Neural cell (in vitro differentiated cells): ENCODE data around the gene SNX33. TPM values are rescaled to one million over a fixed set of nuclear protein-coding genes. Genes with fewer than 3 reads are reported as not detected.

ENCODE experiments used
- H2AFZ ChIP-seq: fragments of 200-600, 300-800 bp; sonication (generic), shearing (Covaris generic); 2 replicates; pipeline ENCODE4 v1.6.0; 2014; ENCODE audit warnings: low read depth, mild to moderate bottlenecking, antibody characterized with exemption, low read length, moderate library complexity
- H3F3A ChIP-seq: fragments of 200-600 bp; shearing (Covaris generic); 2 replicates; pipeline ENCODE4 v1.6.1; 2016; ENCODE audit warnings: mild to moderate bottlenecking, moderate library complexity, mixed read lengths, antibody characterized with exemption, low read length; ENCODE audit not compliant: insufficient read depth, poor library complexity, severe bottlenecking
- H3K27ac ChIP-seq: fragments of 200-600, 300-800 bp; sonication (generic), shearing (Covaris generic); 2 replicates; pipeline ENCODE4 v1.5.1; 2014; ENCODE audit warnings: mild to moderate bottlenecking, low read length, moderate library complexity
- H3K27me3 ChIP-seq: fragments of 300-800, 200-600 bp; sonication (generic), shearing (Covaris generic); 2 replicates; pipeline ENCODE4 v1.6.0; 2014; ENCODE audit warnings: mild to moderate bottlenecking, low read depth, low read length, moderate library complexity; ENCODE audit not compliant: insufficient read depth
- H3K36me3 ChIP-seq: fragments of 300-800, 200-600 bp; sonication (generic), shearing (Covaris generic); 2 replicates; pipeline ENCODE4 v1.5.1; 2014; ENCODE audit warnings: mild to moderate bottlenecking, antibody characterized with exemption, low read length, moderate library complexity; ENCODE audit not compliant: insufficient read depth
- H3K4me2 ChIP-seq: fragments of 300-800, 200-600 bp; sonication (generic), shearing (Covaris generic); 2 replicates; pipeline ENCODE4 v1.6.0; 2014; ENCODE audit warnings: mild to moderate bottlenecking, low read length
- H3K4me3 ChIP-seq: fragments of 300-800, 200-600 bp; sonication (generic), shearing (Covaris generic); 2 replicates; pipeline ENCODE4 v1.5.1; 2014; ENCODE audit warnings: mild to moderate bottlenecking, low read length, moderate library complexity
- H3K79me2 ChIP-seq: fragments of 200-600 bp; shearing (Covaris generic); replicated peaks from 2 replicates; pipeline ENCODE4 v1.6.0; 2014; ENCODE audit warnings: mild to moderate bottlenecking, low read length, moderate library complexity; ENCODE audit not compliant: insufficient read depth
- H3K9ac ChIP-seq: fragments of 300-800, 200-600 bp; sonication (generic), shearing (Covaris generic); 2 replicates; pipeline ENCODE4 v1.6.1; 2016; ENCODE audit warnings: mild to moderate bottlenecking, low read length, mixed read lengths
- H3K9me2 ChIP-seq: fragments of 200-600 bp; shearing (Covaris generic); 2 replicates; pipeline ENCODE4 v1.6.1; 2016; ENCODE audit warnings: mild to moderate bottlenecking, low read length, mixed read lengths; ENCODE audit not compliant: insufficient read depth
- H3K9me3 ChIP-seq: fragments of 200-600, 300-800 bp; sonication (generic), shearing (Covaris generic); 2 replicates; pipeline ENCODE4 v1.6.1; 2016; ENCODE audit warnings: mild to moderate bottlenecking, mixed run types, low read length, moderate library complexity, mixed read lengths
- H4K20me1 ChIP-seq: fragments of 200-600 bp; shearing (Covaris generic); 2 replicates; pipeline ENCODE4 v1.6.1; 2016; ENCODE audit warnings: mild to moderate bottlenecking, mixed run types; ENCODE audit not compliant: insufficient read depth
- CTCF ChIP-seq: fragments of 450-650 bp; IDR thresholded peaks from 2 replicates; pipeline ENCODE4 v1.5.1; 2014; ENCODE audit warnings: antibody characterized with exemption, mild to moderate bottlenecking, moderate library complexity; ENCODE audit not compliant: poor library complexity, severe bottlenecking
- EP300 ChIP-seq: fragments of 450-650 bp; conservative IDR thresholded peaks from 2 replicates; pipeline ENCODE4 v1.6.1; 2014; ENCODE audit warnings: antibody characterized with exemption, mild to moderate bottlenecking, moderate library complexity; ENCODE audit not compliant: poor library complexity, severe bottlenecking
- EZH2 ChIP-seq: fragments of 200-600, 300-800 bp; shearing (Covaris generic), sonication (generic); IDR thresholded peaks from 2 replicates; pipeline ENCODE4 v1.6.1; 2014; ENCODE audit warnings: antibody characterized with exemption, low read length, borderline replicate concordance, mild to moderate bottlenecking; ENCODE audit not compliant: insufficient read depth, poor library complexity, severe bottlenecking
- MXI1 ChIP-seq: fragments of 450-650 bp; conservative IDR thresholded peaks from 2 replicates; pipeline ENCODE4 v1.6.1; 2014; ENCODE audit warnings: antibody characterized with exemption, mild to moderate bottlenecking; ENCODE audit not compliant: poor library complexity, severe bottlenecking
- POLR2AphosphoS5 ChIP-seq: IDR thresholded peaks from 2 replicates; pipeline ENCODE4 v1.6.1; 2012
- RAD21 ChIP-seq: fragments of 450-650 bp; conservative IDR thresholded peaks from 2 replicates; pipeline ENCODE4 v1.6.1; 2014; ENCODE audit warnings: antibody characterized with exemption, mild to moderate bottlenecking, moderate library complexity
- REST ChIP-seq: IDR thresholded peaks from 2 replicates; pipeline ENCODE4 v1.6.1; 2012; ENCODE audit warnings: borderline replicate concordance
- SMC3 ChIP-seq: fragments of 450-650 bp; conservative IDR thresholded peaks from 2 replicates; pipeline ENCODE4 v1.6.1; 2014; ENCODE audit warnings: antibody characterized with exemption, mild to moderate bottlenecking, moderate library complexity; ENCODE audit not compliant: poor library complexity
- TAF1 ChIP-seq: IDR thresholded peaks from 2 replicates; pipeline ENCODE4 v1.6.1; 2012; ENCODE audit warnings: low read depth
- polyA plus RNA-seq: library from polyadenylated mRNA; depleted of rRNA; stranded (reverse); fragments of >200 nt; gene quantifications from 2 replicates; pipeline ENCODE4 v1.2.3, GENCODE V29; 2014

Gene SNX33
- polyA plus RNA-seq, 1 donor from 2014 or later, result 0.14 TPM

GRCh38 chr15:75669191-75669878, 21.6 kb downstream of the SNX33 start:
- no peak for TF ChIP-seq POLR2AphosphoS5
- TF ChIP-seq RAD21, result no peak
- no peak for TF ChIP-seq SMC3
- no peak for TF ChIP-seq EZH2
- no peak for TF ChIP-seq TAF1
- TF ChIP-seq REST, result no peak
- no peak for TF ChIP-seq EP300
- no peak for TF ChIP-seq MXI1
- TF ChIP-seq CTCF, result no peak
- Histone ChIP-seq H4K20me1 (no peaks in the 10 kb centered on the region), H3K4me2 (no peak overlapping the region), H3K9ac (no peak overlapping the region), H3K79me2 (no peaks in the 10 kb centered on the region), H2AFZ (no peak overlapping the region), H3K27me3 (no peaks in the 10 kb centered on the region), H3K36me3 (no peaks in the 10 kb centered on the region), H3K9me3 (no peaks in the 10 kb centered on the region), H3K27ac (no peak overlapping the region), H3K4me3 (no peak overlapping the region), H3K9me2 (no peaks in the 10 kb centered on the region), H3F3A (no peaks in the 10 kb centered on the region)

GRCh38 chr15:75669879-75670212, 22.1 kb downstream of the SNX33 start:
- TF ChIP-seq EZH2 (no peak), CTCF (no peak), REST (no peak)

More at GRCh38 chr15:75669879-75670212, 22.1 kb downstream of the SNX33 start:
- Histone ChIP-seq H3K27me3 (no peaks in the 10 kb centered on the region), H3K27ac (no peak overlapping the region), H2AFZ (no peak overlapping the region), H3K9me3 (no peaks in the 10 kb centered on the region), H4K20me1 (no peaks in the 10 kb centered on the region), H3K36me3 (no peaks in the 10 kb centered on the region), H3K4me2 (no peak overlapping the region), H3K4me3 (no peak overlapping the region), H3K9me2 (no peaks in the 10 kb centered on the region), H3K9ac (no peak overlapping the region), H3F3A (no peaks in the 10 kb centered on the region), H3K79me2 (no peaks in the 10 kb centered on the region)
